Measurements from ENCODE around the gene CDKAL1.

CDKAL1 gene

DNA sequence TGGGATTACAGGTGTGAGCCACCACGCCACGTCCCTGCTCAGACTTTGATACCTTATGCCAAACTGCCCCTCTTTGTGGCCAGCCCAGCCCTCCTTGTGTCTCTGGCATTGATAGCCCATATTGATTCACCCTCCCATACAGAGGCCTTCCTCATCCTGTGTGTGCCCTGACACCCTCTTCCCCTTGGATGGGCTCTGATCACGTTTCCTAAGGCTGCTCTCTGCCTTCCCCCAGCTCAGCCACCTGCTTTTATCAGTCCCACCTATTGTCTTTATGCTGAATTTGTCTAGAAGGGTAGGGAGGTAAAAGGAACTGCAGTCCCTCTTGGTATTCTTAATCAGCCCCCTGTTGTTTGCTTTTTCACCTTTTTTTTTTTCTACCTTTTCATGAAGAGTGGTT is 95.9 kb downstream of the CDKAL1 start:
- TF ChIP-seq FOXP2 (optimal IDR thresholded peaks at IDR 0.05; ENCODE audit: borderline replicate concordance, extremely low read depth, extremely low read length, insufficient read depth) (no peak), POLR2AphosphoS5 (IDR thresholded peaks at IDR 0.05; ENCODE audit: low read depth, low read length) (no peak), SIN3A (IDR thresholded peaks at IDR 0.05; ENCODE audit: borderline replicate concordance, insufficient read depth, low read length) (no peak), TAF1 (IDR thresholded peaks at IDR 0.05; ENCODE audit: borderline replicate concordance, insufficient read depth, low read length) (no peak)
- TF ChIP-seq, protein P1, sequence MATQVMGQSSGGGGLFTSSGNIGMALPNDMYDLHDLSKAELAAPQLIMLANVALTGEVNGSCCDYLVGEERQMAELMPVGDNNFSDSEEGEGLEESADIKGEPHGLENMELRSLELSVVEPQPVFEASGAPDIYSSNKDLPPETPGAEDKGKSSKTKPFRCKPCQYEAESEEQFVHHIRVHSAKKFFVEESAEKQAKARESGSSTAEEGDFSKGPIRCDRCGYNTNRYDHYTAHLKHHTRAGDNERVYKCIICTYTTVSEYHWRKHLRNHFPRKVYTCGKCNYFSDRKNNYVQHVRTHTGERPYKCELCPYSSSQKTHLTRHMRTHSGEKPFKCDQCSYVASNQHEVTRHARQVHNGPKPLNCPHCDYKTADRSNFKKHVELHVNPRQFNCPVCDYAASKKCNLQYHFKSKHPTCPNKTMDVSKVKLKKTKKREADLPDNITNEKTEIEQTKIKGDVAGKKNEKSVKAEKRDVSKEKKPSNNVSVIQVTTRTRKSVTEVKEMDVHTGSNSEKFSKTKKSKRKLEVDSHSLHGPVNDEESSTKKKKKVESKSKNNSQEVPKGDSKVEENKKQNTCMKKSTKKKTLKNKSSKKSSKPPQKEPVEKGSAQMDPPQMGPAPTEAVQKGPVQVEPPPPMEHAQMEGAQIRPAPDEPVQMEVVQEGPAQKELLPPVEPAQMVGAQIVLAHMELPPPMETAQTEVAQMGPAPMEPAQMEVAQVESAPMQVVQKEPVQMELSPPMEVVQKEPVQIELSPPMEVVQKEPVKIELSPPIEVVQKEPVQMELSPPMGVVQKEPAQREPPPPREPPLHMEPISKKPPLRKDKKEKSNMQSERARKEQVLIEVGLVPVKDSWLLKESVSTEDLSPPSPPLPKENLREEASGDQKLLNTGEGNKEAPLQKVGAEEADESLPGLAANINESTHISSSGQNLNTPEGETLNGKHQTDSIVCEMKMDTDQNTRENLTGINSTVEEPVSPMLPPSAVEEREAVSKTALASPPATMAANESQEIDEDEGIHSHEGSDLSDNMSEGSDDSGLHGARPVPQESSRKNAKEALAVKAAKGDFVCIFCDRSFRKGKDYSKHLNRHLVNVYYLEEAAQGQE (IDR thresholded peaks at IDR 0.05; ENCODE audit: insufficient read depth in 1 of 2, low read depth in 2 of 2, low read length in 2 of 2): no peak

DNA sequence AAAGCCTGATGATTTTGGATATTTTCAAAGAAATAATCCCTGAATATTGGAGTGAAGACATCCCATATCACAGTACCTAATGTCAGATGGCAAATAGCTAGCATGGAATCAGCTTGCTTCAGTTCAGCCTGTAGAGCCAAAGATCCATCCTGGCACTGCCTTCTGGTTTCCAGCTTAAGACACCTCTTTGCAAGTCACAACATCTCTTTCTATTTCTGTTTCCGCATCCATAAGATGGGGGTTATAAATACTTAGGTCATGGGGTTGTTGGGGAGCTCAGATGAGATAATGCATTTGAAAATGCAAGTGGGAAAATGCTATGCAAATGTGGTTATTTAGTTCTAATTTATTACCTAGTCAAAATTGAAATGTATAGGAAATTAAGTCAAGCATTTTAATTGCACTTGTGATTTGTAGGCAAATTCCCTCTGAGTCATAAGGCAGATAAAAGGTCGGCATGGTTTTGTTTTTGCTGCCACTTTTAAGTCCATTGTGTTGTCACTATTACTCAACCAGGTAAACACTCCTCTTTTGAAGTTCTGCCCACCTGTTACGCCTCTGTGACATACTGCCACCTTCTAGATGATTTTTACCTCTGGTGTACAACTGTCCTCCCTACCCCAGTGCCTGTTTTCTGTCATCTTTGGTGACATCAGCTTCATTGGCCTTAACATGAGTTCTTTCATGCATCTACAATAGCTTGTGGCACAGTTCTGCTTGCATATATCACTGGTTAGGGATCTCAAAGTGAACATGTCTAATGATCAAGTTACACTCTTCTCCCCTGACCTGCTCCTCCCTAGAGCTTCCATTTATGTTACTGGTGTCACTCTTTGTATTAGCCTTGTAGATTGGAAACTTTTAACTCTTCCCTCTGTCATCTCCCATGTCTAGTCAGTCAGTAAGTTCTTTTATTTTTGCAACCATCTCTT is 96.6 kb downstream of the CDKAL1 start:
- no peak for TF ChIP-seq POLR2AphosphoS5 (IDR thresholded peaks at IDR 0.05; ENCODE audit: low read depth, low read length)

DNA sequence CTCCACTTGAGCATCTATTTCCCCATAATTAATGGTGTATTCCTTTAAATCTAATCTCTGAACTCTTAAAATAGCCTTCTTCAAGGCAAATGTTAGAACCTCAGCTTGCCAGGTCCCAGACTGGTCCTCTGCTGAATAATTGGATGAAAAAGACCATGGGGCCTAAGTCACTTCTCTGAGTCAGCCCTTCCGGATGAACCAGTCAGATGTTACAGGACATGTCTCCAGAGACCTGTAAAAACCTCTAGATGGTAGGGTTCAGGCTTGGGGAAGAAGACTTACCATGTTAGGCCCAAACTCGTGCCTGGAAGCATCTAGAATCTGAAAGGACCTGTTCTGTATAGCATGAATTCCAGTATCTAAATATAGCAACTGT is 97.3 kb downstream of the CDKAL1 start:
- TF ChIP-seq FOXP2 (optimal IDR thresholded peaks at IDR 0.05; ENCODE audit: borderline replicate concordance, extremely low read depth, extremely low read length, insufficient read depth) (no peak), POLR2AphosphoS5 (IDR thresholded peaks at IDR 0.05; ENCODE audit: low read depth, low read length) (no peak), SIN3A (IDR thresholded peaks at IDR 0.05; ENCODE audit: borderline replicate concordance, insufficient read depth, low read length) (no peak), TAF1 (IDR thresholded peaks at IDR 0.05; ENCODE audit: borderline replicate concordance, insufficient read depth, low read length) (no peak)
- TF ChIP-seq, protein P1 (IDR thresholded peaks at IDR 0.05; ENCODE audit: insufficient read depth in 1 of 2, low read depth in 2 of 2, low read length in 2 of 2): no peak

DNA sequence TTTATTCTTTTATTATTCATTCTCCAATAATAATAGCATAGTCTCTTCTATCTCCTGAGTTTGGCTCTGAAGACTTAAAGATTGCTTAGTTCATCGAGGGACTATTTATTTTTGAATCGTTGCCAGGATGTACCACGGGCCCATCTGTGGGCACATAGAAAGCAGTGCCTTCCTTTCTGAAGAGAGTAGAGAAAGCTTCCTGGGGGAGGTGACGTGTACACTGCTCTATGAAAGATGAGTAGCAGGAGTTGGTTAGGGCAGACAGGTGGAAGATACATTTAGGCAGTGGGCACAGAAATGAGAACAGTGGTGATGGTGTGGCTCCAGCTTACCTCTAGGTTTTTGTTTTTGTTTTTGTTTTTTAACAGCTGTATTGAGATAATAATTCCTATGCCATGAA is 98.4 kb downstream of the CDKAL1 start:
- TF ChIP-seq TAF1 (IDR thresholded peaks at IDR 0.05; ENCODE audit: borderline replicate concordance, insufficient read depth, low read length) (no peak), FOXP2 (optimal IDR thresholded peaks at IDR 0.05; ENCODE audit: borderline replicate concordance, extremely low read depth, extremely low read length, insufficient read depth) (no peak)

DNA sequence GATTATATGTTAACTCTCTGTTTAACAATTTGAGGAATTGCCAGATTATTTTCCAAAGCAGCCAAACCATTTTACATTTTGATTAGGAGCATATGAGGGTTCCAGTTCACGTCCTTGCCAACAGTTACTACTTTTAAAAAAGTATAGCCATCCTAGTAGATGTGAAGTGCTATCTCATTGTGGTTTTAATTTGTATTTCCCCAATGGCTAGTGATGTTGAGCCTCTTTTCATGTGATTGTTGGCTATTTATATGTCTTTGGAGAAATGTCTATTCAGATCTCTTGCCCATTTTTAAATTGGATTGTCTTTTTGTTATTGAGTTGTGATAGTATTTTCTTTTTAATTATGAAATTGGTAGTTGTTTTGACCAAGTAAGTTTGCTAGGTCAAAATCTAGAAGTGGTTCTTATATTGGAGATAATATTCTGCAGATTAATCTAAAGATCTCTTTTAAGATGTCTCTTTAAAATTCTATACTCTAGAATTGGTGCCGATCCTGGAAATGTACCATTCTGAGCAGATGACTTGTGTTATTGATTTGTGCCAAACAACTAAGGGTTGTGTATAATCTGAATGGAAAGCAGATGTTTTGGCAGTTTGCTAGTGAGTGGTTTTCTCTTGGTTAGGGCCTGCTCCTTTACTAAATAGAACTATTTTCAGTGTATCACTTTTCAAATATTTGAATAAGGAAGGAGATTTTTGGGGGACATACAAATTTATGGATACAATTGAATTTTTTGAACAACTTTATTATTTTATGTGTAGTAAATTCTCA is 99.5 kb downstream of the CDKAL1 start:
- TF ChIP-seq TAF1 (IDR thresholded peaks at IDR 0.05; ENCODE audit: borderline replicate concordance, insufficient read depth, low read length) (no peak), POLR2AphosphoS5 (IDR thresholded peaks at IDR 0.05; ENCODE audit: low read depth, low read length) (no peak), SIN3A (IDR thresholded peaks at IDR 0.05; ENCODE audit: borderline replicate concordance, insufficient read depth, low read length) (no peak), FOXP2 (optimal IDR thresholded peaks at IDR 0.05; ENCODE audit: borderline replicate concordance, extremely low read depth, extremely low read length, insufficient read depth) (no peak)
- TF ChIP-seq, protein P1 (IDR thresholded peaks at IDR 0.05; ENCODE audit: insufficient read depth in 1 of 2, low read depth in 2 of 2, low read length in 2 of 2): no peak

DNA sequence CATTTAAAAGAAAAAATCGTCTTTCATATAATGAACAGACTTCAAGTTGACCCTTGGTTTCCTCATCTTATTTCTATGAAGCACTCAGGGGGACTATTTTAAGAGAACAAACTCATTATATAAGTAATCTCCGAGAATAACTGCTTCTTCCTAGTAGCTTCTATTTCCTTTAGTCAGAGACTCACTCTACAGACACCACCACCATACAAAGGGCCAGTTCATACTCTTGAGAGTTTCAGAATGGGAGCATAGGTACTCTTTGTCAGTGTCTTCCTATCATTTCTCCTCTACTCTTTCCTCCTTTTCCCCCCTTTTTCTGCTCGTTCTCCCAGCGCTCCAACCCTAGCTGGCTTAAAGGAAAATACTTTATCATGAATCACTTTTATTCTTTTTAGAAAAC is 104.9 kb downstream of the CDKAL1 start:
- TF ChIP-seq, protein P1 (IDR thresholded peaks at IDR 0.05; ENCODE audit: insufficient read depth in 1 of 2, low read depth in 2 of 2, low read length in 2 of 2): no peak
- TF ChIP-seq SIN3A (IDR thresholded peaks at IDR 0.05; ENCODE audit: borderline replicate concordance, insufficient read depth, low read length) (no peak), TAF1 (IDR thresholded peaks at IDR 0.05; ENCODE audit: borderline replicate concordance, insufficient read depth, low read length) (no peak), FOXP2 (optimal IDR thresholded peaks at IDR 0.05; ENCODE audit: borderline replicate concordance, extremely low read depth, extremely low read length, insufficient read depth) (no peak), POLR2AphosphoS5 (IDR thresholded peaks at IDR 0.05; ENCODE audit: low read depth, low read length) (no peak)
